ENCODE data around the gene HSD17B2.

The HSD17B2 gene

GRCh38 chr16:82050506-82050905 is 15.5 kb downstream of the HSD17B2 start:
- DNase-seq (ENCODE audit: low spot score), result no peak

- DNase-seq (ENCODE audit: low spot score), result no peak
Observed at GRCh38 chr16:82050909-82051357, 15.9 kb downstream of the HSD17B2 start.

GRCh38 chr16:82051656-82052055 is 16.6 kb downstream of the HSD17B2 start:
- no peak for DNase-seq (ENCODE audit: low spot score)

- DNase-seq (ENCODE audit: low spot score), result no peak
Observed at GRCh38 chr16:82055117-82055516, 20.1 kb downstream of the HSD17B2 start.

GRCh38 chr16:82055728-82056549 is 20.9 kb downstream of the HSD17B2 start:
- DNase-seq (ENCODE audit: low spot score), result no peak

GRCh38 chr16:82056550-82056896 is 21.5 kb downstream of the HSD17B2 start:
- DNase-seq (ENCODE audit: low spot score), result no peak

- DNase-seq (ENCODE audit: low spot score), result no peak
Observed at GRCh38 chr16:82059161-82059982, 24.3 kb downstream of the HSD17B2 start.

GRCh38 chr16:82059983-82060421 is 24.9 kb downstream of the HSD17B2 start:
- DNase-seq (ENCODE audit: low spot score), result no peak

- DNase-seq (ENCODE audit: low spot score), result no peak
Observed at GRCh38 chr16:82061861-82062525, 26.9 kb downstream of the HSD17B2 start.

- DNase-seq (ENCODE audit: low spot score), result no peak
Observed at GRCh38 chr16:82062645-82063058, 27.6 kb downstream of the HSD17B2 start.

GRCh38 chr16:82063456-82064082 is 28.5 kb downstream of the HSD17B2 start:
- no peak for DNase-seq (ENCODE audit: low spot score)

GRCh38 chr16:82067042-82067803 is 32.2 kb downstream of the HSD17B2 start:
- DNase-seq (ENCODE audit: low spot score), result no peak

GRCh38 chr16:82067804-82068325 is 32.8 kb downstream of the HSD17B2 start:
- DNase-seq (ENCODE audit: low spot score), result no peak

GRCh38 chr16:82070656-82071369 is 35.8 kb downstream of the HSD17B2 start:
- DNase-seq (ENCODE audit: low spot score), result no peak

- no peak for DNase-seq (ENCODE audit: low spot score)
Observed at GRCh38 chr16:82071421-82071820, 36.4 kb downstream of the HSD17B2 start.

GRCh38 chr16:82072313-82072712 is 37.3 kb downstream of the HSD17B2 start:
- no peak for DNase-seq (ENCODE audit: low spot score)

GRCh38 chr16:82074019-82074558 is 39.0 kb downstream of the HSD17B2 start:
- no peak for DNase-seq (ENCODE audit: low spot score)

GRCh38 chr16:82078125-82078524 is 43.1 kb downstream of the HSD17B2 start:
- DNase-seq (ENCODE audit: low spot score), result no peak

- DNase-seq (ENCODE audit: low spot score), result no peak
Observed at GRCh38 chr16:82079892-82080291, 44.8 kb downstream of the HSD17B2 start.

GRCh38 chr16:82081264-82081663 is 46.2 kb downstream of the HSD17B2 start:
- no peak for DNase-seq (ENCODE audit: low spot score)

Measured in ecto neural progenitor cell (in vitro differentiated cells).